RPMI8226 (cell line): Measurements from ENCODE around the gene DENND1A.
A peak's percentile ranks its signal among the peaks of the same experiment; 100 is the strongest.
"Not testable (repeated sequence)": the region's sequence is repeated elsewhere in the genome, so short reads cannot be mapped to it uniquely, and the experiment has no call there.

Experiments used
- DNase-seq: peaks from one replicate; pipeline ENCODE4 v3.0.0-alpha.2; 2015

DENND1A gene

GRCh38 chr9:123399803-123400378 is 530.0 kb downstream of the DENND1A start:
- DNase-seq, result peak; percentile 35

- DNase-seq, result not testable (repeated sequence)
Measured at GRCh38 chr9:123398938-123399337, 531.0 kb downstream of the DENND1A start.

GRCh38 chr9:123397975-123398374 is 532.0 kb downstream of the DENND1A start:
- DNase-seq, result no peak

- DNase-seq, result no peak
Measured at GRCh38 chr9:123395689-123396511, 534.0 kb downstream of the DENND1A start.

GRCh38 chr9:123395276-123395688 is 534.6 kb downstream of the DENND1A start:
- no peak for DNase-seq

- no peak for DNase-seq
Measured at GRCh38 chr9:123394291-123395235, 535.4 kb downstream of the DENND1A start.

GRCh38 chr9:123392802-123393201 is 537.1 kb downstream of the DENND1A start:
- no peak for DNase-seq

GRCh38 chr9:123391946-123392345 is 538.0 kb downstream of the DENND1A start:
- no peak for DNase-seq

- DNase-seq, result no peak
Measured at GRCh38 chr9:123391233-123391632, 538.7 kb downstream of the DENND1A start.

GRCh38 chr9:123390337-123391135 is 539.4 kb downstream of the DENND1A start:
- DNase-seq, result no peak

GRCh38 chr9:123389698-123390097 is 540.2 kb downstream of the DENND1A start:
- no peak for DNase-seq

- DNase-seq, result no peak
Measured at GRCh38 chr9:123389070-123389469, 540.9 kb downstream of the DENND1A start.

- DNase-seq, result no peak
Measured at GRCh38 chr9:123387686-123388085, 542.2 kb downstream of the DENND1A start.

GRCh38 chr9:123383512-123384170 is 546.3 kb downstream of the DENND1A start:
- no peak for DNase-seq

GRCh38 chr9:123382653-123383511 is 547.0 kb downstream of the DENND1A start:
- no peak for DNase-seq

GRCh38 chr9:123380852-123381705 is 548.8 kb downstream of the DENND1A start:
- DNase-seq, result no peak

- DNase-seq, result no peak
Measured at GRCh38 chr9:123378956-123379660, 550.8 kb downstream of the DENND1A start.

GRCh38 chr9:123378025-123378424 is 551.9 kb downstream of the DENND1A start:
- DNase-seq, result no peak
